Trophoblast cell (in vitro differentiated cells and primary cell): Measurements from ENCODE around the gene DNAJC4.

Experiments used
- DNase-seq, 2 donors: peaks; one replicate each; pipeline ENCODE4 v3.0.0-alpha.2; 2016
- H2AFZ ChIP-seq: 2 replicates; pipeline ENCODE4 v1.6.1; 2013; ENCODE audit warnings: low read length, moderate library complexity, mild to moderate bottlenecking; ENCODE audit not compliant: insufficient read depth, poor library complexity
- H2AK5ac ChIP-seq: 2 replicates; pipeline ENCODE4 v1.6.1; 2013; ENCODE audit warnings: mild to moderate bottlenecking, low read length
- H2BK120ac ChIP-seq: 2 replicates; pipeline ENCODE4 v1.6.1; 2013; ENCODE audit warnings: low read length, mild to moderate bottlenecking, moderate library complexity; ENCODE audit not compliant: insufficient read depth, poor library complexity
- H2BK12ac ChIP-seq: 2 replicates; pipeline ENCODE4 v1.6.1; 2013; ENCODE audit warnings: mild to moderate bottlenecking, low read length, moderate library complexity
- H2BK5ac ChIP-seq: 2 replicates; pipeline ENCODE4 v1.6.1; 2013; ENCODE audit warnings: low read length, low read depth, moderate library complexity, mild to moderate bottlenecking; ENCODE audit not compliant: poor library complexity
- H3K14ac ChIP-seq: 2 replicates; pipeline ENCODE4 v1.6.1; 2013; ENCODE audit warnings: mild to moderate bottlenecking, low read length
- H3K18ac ChIP-seq: 2 replicates; pipeline ENCODE4 v1.6.1; 2013; ENCODE audit warnings: mild to moderate bottlenecking, low read length
- H3K23ac ChIP-seq: 2 replicates; pipeline ENCODE4 v1.6.1; 2013; ENCODE audit warnings: low read length
- H3K27ac ChIP-seq: 2 replicates; pipeline ENCODE4 v1.5.1; 2013; ENCODE audit warnings: low read depth, mild to moderate bottlenecking, inconsistent platforms, low read length, moderate library complexity
- H3K27me3 ChIP-seq: 2 replicates; pipeline ENCODE4 v1.6.1; 2013; ENCODE audit warnings: inconsistent platforms, mild to moderate bottlenecking, low read length, moderate library complexity; ENCODE audit not compliant: insufficient read depth
- H3K36me3 ChIP-seq, 2 experiments: 1 replicate in 1 of 2; 2 replicates in 1 of 2; pipeline ENCODE4 v1.6.1; 2013; ENCODE audit warnings: low read length in 2 of 2, mild to moderate bottlenecking in 2 of 2, moderate library complexity in 1 of 2; ENCODE audit not compliant: insufficient read depth in 2 of 2, control insufficient read depth in 1 of 2
- H3K4ac ChIP-seq: 2 replicates; pipeline ENCODE4 v1.6.1; 2013; ENCODE audit warnings: low read depth, mild to moderate bottlenecking, low read length, moderate library complexity
- H3K4me1 ChIP-seq, 2 experiments: 1 replicate in 1 of 2; 2 replicates in 1 of 2; pipeline ENCODE4 v1.6.1; 2013; ENCODE audit warnings: low read length in 2 of 2, mild to moderate bottlenecking in 2 of 2, moderate library complexity in 1 of 2; ENCODE audit not compliant: insufficient read depth in 2 of 2, control insufficient read depth in 1 of 2
- H3K4me2 ChIP-seq: 2 replicates; pipeline ENCODE4 v1.6.1; 2013; ENCODE audit warnings: inconsistent platforms, mild to moderate bottlenecking, low read length, moderate library complexity
- H3K4me3 ChIP-seq: 2 replicates; pipeline ENCODE4 v1.5.1; 2013; ENCODE audit warnings: mild to moderate bottlenecking, low read depth, low read length, inconsistent platforms
- H3K79me1 ChIP-seq: one replicate; pipeline ENCODE4 v1.6.1; 2013; ENCODE audit warnings: low read length
- H3K79me2 ChIP-seq: 2 replicates; pipeline ENCODE4 v1.6.1; 2013; ENCODE audit warnings: low read length, mild to moderate bottlenecking; ENCODE audit not compliant: control insufficient read depth, insufficient read depth, poor library complexity
- H3K9ac ChIP-seq: 2 replicates; pipeline ENCODE4 v1.6.1; 2013; ENCODE audit warnings: mild to moderate bottlenecking, low read length
- H3K9me3 ChIP-seq: 2 replicates; pipeline ENCODE4 v1.6.1; 2013; ENCODE audit warnings: low read depth, mild to moderate bottlenecking, control low read depth, inconsistent platforms, low read length; ENCODE audit not compliant: insufficient read depth
- H4K12ac ChIP-seq: 2 replicates; pipeline ENCODE4 v1.6.1; 2013; ENCODE audit warnings: low read depth, mild to moderate bottlenecking, low read length, moderate library complexity
- H4K8ac ChIP-seq: 2 replicates; pipeline ENCODE4 v1.6.1; 2013; ENCODE audit warnings: low read depth, mild to moderate bottlenecking, low read length, moderate library complexity
- H4K91ac ChIP-seq: one replicate; pipeline ENCODE4 v1.6.1; 2013; ENCODE audit warnings: low read depth, mild to moderate bottlenecking, low read length, moderate library complexity
- WGBS: extraction: QIAGEN DNeasy Blood & Tissue Kit; methylation state at CpG from one replicate; pipeline ENCODE4 v1.1.7; 2013; ENCODE audit warnings: missing lambda C conversion rate; ENCODE audit not compliant: insufficient read length, insufficient coverage; ENCODE audit errors: extremely low coverage; 5-methylcytosine and 5-hydroxymethylcytosine counted together

Gene DNAJC4

DNA sequence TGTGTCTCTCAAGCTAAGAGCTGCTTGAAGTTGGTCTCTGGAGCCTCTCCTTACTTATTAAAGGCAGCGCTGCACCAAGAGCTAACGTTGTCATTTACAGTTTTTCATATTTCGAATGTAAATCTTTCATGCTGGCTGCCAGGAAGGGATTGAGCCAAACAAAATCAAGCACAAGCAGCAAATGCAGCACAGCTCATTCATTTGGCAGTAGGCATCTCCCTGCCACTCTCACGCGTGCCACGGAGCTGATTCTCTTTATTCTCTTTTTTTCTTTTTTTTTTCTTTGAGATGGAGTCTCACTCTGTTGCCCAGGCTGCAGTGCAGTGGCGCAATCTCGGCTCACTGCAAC, 2.6 kb downstream of the DNAJC4 start:
- Histone ChIP-seq H3K14ac (no peak overlapping the region), H3K27me3 (no peaks in the 10 kb centered on the region), H3K36me3 (peaks cover 9 to 14% of the 10 kb centered on the region in 2 experiments), H3K9me3 (no peaks in the 10 kb centered on the region), H4K91ac (no peak overlapping the region), H3K4me3 (no peak overlapping the region), H3K18ac (no peak overlapping the region), H3K23ac (no peak overlapping the region), H2AFZ (no peak overlapping the region), H3K79me2 (peaks cover 10% of the 10 kb centered on the region), H4K12ac (no peak overlapping the region), H3K4ac (no peak overlapping the region), H3K27ac (no peak overlapping the region), H2BK5ac (no peak overlapping the region), H2BK12ac (no peak overlapping the region), H2BK120ac (no peak overlapping the region), H3K79me1 (peaks cover 11% of the 10 kb centered on the region), H2AK5ac (no peak overlapping the region), H3K4me2 (no peak overlapping the region), H3K9ac (no peak overlapping the region), H3K4me1 (peaks cover 4 to 7% of the 10 kb centered on the region in 2 experiments), H4K8ac (no peak overlapping the region)
- no peak for DNase-seq
- no CpG with 5 or more reads among the region's 8 CpGs for WGBS

DNA sequence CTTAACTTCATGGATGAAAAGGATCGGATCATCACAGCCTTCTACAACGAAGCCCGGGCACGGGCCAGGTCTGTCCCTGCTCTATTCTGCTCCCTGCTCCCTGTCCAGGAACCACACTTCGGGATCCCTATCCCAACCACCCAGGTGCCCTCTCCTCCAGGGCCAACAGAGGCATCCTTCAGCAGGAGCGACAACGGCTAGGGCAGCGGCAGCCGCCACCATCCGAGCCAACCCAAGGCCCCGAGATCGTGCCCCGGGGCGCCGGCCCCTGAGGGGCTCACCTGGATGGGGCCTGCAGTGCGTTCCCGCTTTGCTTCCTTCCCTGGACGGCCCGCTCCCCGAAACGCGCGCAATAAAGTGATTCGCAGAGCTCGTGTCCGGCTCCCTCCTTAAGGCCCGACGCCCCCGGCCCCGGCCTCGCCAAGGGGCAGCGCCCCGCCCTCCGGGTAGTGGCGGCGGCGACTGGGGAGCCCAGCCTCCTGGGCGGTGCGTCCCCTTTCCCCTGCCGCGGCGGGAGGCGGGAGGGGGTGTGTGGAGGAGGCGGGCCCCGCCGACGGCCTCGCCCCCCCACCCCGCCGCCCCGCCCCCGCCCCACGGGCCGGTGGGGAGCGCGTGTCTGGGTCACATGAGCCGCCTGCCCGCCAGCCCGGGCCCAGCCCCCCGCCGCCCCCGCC, 3.7 kb downstream of the DNAJC4 start, which contains the start of gene VEGFB:
TSS of gene VEGFB (plus strand) at position 672 of the 674 bp plus-strand sequence. CDS start 250 bp downstream, outside the sequence.
- H3K79me1 ChIP-seq, result peaks cover 11% of the 10 kb centered on the region
- no peak within 1 kb of the TSS for H3K23ac ChIP-seq
- H4K12ac ChIP-seq, result peak within 1 kb of the TSS; percentile 60
- H3K18ac ChIP-seq, result peak within 1 kb of the TSS; percentile 73
- peak within 1 kb of the TSS; percentile 79 for H3K4me2 ChIP-seq
- no peaks in the 10 kb centered on the region for H3K9me3 ChIP-seq
- H3K27me3 ChIP-seq, result no peaks in the 10 kb centered on the region
- H2BK120ac ChIP-seq, result peak within 1 kb of the TSS; percentile 27
- peak within 1 kb of the TSS; percentile 62 for H2AFZ ChIP-seq
- H3K79me2 ChIP-seq, result peaks cover 10% of the 10 kb centered on the region
- H4K8ac ChIP-seq, result peak within 1 kb of the TSS; percentile 72
- peak within 1 kb of the TSS; percentile 81 for H3K14ac ChIP-seq
- peak within 1 kb of the TSS; percentile 33 for H3K27ac ChIP-seq
- H3K4ac ChIP-seq, result peak within 1 kb of the TSS; percentile 53
- H2AK5ac ChIP-seq, result peak within 1 kb of the TSS; percentile 52
- H4K91ac ChIP-seq, result peak within 1 kb of the TSS; percentile 85
- H3K36me3 ChIP-seq, result peaks cover 19 to 25% of the 10 kb centered on the region in 2 experiments
- DNase-seq, result peak in 1 of 2 donors; percentile 64
- WGBS, result no CpG with 5 or more reads among the region's 62 CpGs
- H3K9ac ChIP-seq, result peak within 1 kb of the TSS; percentile 35
- peaks cover 4 to 7% of the 10 kb centered on the region in 2 experiments for H3K4me1 ChIP-seq
- H2BK12ac ChIP-seq, result no peak within 1 kb of the TSS
- H3K4me3 ChIP-seq, result peak within 1 kb of the TSS; percentile 81
- H2BK5ac ChIP-seq, result peak within 1 kb of the TSS; percentile 33

DNA sequence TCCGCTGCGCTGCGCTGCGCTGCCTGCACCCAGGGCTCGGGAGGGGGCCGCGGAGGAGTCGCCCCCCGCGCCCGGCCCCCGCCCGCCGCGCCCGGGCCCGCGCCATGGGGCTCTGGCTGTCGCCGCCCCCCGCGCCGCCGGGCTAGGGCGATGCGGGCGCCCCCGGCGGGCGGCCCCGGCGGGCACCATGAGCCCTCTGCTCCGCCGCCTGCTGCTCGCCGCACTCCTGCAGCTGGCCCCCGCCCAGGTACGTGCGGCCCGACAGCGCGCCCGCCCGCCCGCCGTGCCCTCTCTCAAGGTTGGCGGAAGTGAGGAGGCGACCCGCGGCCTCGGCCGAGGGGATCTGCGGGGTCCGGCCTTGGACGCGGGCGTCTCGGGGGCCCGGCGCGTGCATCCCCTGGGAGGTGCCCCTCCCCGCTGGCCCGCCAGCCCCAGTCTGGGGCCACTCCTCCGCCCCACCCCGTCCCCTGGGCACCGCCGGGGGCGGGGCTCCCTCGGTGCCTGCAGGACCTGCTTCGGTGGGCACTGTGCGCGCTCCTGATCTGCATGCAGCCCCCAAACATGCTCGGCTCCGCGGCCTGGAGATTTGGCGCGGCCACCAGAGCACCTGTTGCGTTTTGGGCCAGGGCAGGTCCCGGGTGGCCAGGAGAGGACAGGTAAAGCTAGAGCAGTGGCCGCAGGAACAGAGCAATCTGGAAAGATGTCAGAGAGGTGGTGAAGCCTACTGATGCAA, 4.5 kb downstream of the DNAJC4 start:
- Histone ChIP-seq H3K79me2 (peaks cover 10% of the 10 kb centered on the region), H2AFZ (peak overlapping the region; percentile 62), H2AK5ac (peak overlapping the region; percentile 13), H3K79me1 (peaks cover 11% of the 10 kb centered on the region), H3K14ac (peak overlapping the region; percentile 81), H2BK12ac (no peak overlapping the region), H3K4ac (peak overlapping the region; percentile 53), H3K4me1 (peaks cover 3 to 10% of the 10 kb centered on the region in 2 experiments), H3K4me3 (peak overlapping the region; percentile 81), H3K18ac (peak overlapping the region; percentile 68), H3K9ac (no peak overlapping the region), H4K8ac (peak overlapping the region; percentile 72), H3K9me3 (no peaks in the 10 kb centered on the region), H3K36me3 (peaks cover 20 to 26% of the 10 kb centered on the region in 2 experiments), H2BK120ac (peak overlapping the region; percentile 27), H3K23ac (no peak overlapping the region), H2BK5ac (peak overlapping the region; percentile 33), H3K27ac (peak overlapping the region; percentile 33), H3K4me2 (peak overlapping the region; percentile 79), H4K91ac (peak overlapping the region; percentile 85), H3K27me3 (no peaks in the 10 kb centered on the region), H4K12ac (peak overlapping the region; percentile 28)
- no CpG with 5 or more reads among the region's 80 CpGs for WGBS
- peak in 1 of 2 donors; percentile 74 for DNase-seq

GRCh38 chr11:64235437-64236161, 5.3 kb downstream of the DNAJC4 start:
- Histone ChIP-seq H3K4ac (no peak overlapping the region), H2AFZ (peak overlapping the region; percentile 5), H3K4me2 (peak overlapping the region; percentile 79), H3K14ac (peak overlapping the region; percentile 24), H3K27ac (no peak overlapping the region), H3K79me2 (peaks cover 9% of the 10 kb centered on the region), H2AK5ac (no peak overlapping the region), H3K9ac (no peak overlapping the region), H4K8ac (no peak overlapping the region), H2BK5ac (no peak overlapping the region), H3K79me1 (peaks cover 13% of the 10 kb centered on the region), H3K27me3 (no peaks in the 10 kb centered on the region), H2BK12ac (no peak overlapping the region), H4K91ac (peak overlapping the region; percentile 85), H3K23ac (no peak overlapping the region), H3K18ac (peak overlapping the region; percentile 45), H3K4me3 (no peak overlapping the region), H2BK120ac (no peak overlapping the region), H3K4me1 (peaks cover 8 to 18% of the 10 kb centered on the region in 2 experiments), H4K12ac (peak overlapping the region; percentile 28), H3K36me3 (peaks cover 20 to 26% of the 10 kb centered on the region in 2 experiments), H3K9me3 (no peaks in the 10 kb centered on the region)
- no CpG with 5 or more reads among the region's 12 CpGs for WGBS
- DNase-seq, result no peak
